Germinal center (tissue), 1 donor: ENCODE data around the gene PCGF1.
"Not testable (repeated sequence)": the region's sequence is repeated elsewhere in the genome, so short reads cannot be mapped to it uniquely, and the experiment has no call there.

Source experiments
- DNase-seq: peaks from one replicate; pipeline ENCODE4 v3.0.0; 2012; ENCODE audit warnings: mixed read lengths, low spot score

PCGF1 gene

DNA sequence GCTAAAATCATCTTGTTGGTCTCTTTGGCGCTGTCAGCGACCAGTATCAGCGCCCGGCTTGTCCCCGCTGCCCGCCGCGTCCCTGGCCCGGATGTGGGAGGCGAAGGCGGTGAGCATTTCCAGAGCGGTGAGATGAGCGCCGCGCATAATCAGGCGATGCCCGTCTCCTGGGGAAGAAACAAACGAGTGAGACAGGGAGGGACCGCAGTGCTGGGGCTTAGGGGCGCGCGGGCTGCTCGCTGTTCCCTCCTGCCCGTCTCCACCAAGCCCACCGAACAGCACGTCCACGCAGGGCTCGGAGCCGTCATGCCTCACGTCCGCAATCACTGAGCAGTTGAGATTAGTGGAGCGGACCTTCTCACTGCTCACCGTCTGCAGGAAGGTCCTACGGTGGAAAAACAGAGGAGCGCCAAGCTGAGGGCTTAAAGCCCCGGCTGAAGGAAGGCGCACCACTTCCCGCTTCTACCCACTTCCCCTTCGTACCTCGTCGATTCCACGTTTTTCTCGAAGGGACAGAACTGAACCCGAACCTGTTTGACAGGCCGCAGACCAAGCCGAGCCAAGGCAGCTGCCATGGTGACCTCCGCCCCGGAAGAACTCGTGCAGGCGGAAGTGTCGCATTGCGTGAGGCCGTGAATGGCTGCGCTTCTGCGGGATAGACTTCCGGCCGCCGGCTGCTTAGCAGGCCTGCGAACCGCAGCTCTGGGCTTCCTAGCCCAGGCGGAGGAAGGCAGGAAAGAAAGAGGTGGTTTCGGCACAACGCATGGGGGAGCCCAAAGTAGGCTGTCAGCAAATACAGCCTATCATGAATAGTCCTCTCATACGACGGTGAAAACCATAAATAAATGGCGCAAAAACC, 35.2 kb downstream of the PCGF1 start, which contains the start of gene MRPL53:
MRPL53 (minus strand) TSS at position 595 of the 859 bp plus-strand sequence; CDS start at position 575, 20 bp downstream.
- peak; percentile 78 for DNase-seq

DNA sequence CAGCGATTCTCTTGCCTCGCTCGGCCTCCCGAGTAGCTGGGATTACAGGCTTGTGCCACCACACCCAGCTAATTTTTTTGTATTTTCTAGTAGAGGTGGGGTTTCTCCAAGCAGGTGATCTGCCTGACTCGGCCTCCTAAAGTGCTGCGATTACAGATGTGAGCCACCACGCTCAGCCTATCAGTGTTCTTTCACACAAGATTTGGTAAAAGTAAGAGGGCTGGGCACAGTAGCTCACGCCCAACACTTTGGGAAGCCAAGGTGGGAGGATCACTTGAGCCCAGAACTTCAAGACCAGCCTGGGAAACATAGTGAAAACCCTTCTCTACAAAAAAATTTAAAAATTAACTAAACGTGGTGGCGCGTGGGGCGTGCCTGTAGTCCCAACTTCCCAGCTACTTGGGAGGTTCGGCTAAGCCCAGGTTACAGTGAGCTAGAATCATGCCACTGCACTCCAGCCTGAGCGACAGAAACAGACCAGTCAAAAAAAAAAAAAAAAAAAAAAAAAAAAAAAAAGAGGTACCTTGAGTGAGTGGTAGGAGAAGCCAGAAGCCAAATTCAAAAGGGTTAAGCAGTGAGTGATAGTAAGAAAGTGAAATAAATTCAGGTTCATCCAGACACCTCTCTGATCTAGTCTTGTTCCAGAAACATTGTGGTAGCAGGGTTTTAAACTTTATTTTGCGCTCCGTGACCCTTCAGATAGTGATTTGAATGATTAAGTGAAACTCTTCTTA, 36.0 kb downstream of the PCGF1 start:
- DNase-seq, result no peak

- DNase-seq, result not testable (repeated sequence)
Observed at GRCh38 chr2:74470742-74471141, 36.8 kb downstream of the PCGF1 start.

- DNase-seq, result no peak
Observed at GRCh38 chr2:74464406-74464805, 43.1 kb downstream of the PCGF1 start.

DNA sequence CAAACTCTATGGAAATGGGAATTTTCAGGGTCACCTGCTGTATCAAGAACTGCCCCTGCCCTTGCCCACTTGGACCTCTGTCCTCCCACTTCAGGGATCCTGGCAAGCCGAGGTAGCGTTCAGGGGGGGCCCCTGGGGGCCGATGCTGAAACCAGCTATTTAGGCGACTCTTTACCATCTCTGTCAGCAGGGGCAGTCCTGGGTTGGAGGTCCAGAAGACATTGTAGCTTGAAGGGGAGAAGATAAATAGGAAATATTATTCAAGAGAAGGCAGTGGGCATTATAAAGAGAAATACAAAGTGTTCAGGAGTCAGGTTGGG, 44.7 kb downstream of the PCGF1 start:
- no peak for DNase-seq

DNA sequence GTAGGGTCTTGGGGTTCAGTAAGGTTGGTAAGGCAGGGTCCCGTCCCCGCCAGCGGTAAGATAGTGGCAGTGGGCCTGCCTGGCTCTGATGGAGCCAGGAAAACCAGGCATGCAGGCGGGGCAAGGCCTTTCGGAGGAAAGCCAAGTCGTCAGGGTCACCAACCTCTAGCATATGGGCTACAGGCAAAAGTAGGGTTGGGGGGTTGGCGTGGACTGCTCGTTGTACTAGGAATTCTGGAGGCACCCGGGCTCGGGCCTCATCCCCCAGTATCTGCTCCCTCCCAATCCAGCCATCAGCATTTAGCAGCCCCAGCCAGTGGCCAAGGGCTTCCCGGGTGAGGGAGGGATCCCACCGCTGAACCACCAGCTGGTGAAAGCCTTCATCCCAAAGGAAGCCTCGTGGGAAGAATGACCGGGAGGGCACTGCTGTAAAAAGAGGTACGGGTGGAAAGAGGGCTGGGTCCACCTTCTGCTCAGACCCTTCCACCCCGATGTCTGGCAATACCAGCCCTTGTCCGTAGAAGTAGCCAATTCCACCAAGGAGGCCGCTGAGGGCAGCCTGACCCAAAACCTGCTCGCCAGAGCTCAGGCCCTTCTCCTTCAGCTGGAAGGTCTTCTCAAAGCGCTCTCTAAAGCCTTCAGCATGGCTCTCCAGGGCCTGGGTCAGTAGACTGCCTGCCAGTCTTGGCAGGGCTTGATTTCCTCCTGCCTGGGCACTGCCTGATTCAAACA, 45.3 kb downstream of the PCGF1 start:
- no peak for DNase-seq

- no peak for DNase-seq
Observed at GRCh38 chr2:74461187-74462053, 46.1 kb downstream of the PCGF1 start.

- DNase-seq, result not testable (repeated sequence)
Observed at GRCh38 chr2:74460187-74460586, 47.3 kb downstream of the PCGF1 start.

DNA sequence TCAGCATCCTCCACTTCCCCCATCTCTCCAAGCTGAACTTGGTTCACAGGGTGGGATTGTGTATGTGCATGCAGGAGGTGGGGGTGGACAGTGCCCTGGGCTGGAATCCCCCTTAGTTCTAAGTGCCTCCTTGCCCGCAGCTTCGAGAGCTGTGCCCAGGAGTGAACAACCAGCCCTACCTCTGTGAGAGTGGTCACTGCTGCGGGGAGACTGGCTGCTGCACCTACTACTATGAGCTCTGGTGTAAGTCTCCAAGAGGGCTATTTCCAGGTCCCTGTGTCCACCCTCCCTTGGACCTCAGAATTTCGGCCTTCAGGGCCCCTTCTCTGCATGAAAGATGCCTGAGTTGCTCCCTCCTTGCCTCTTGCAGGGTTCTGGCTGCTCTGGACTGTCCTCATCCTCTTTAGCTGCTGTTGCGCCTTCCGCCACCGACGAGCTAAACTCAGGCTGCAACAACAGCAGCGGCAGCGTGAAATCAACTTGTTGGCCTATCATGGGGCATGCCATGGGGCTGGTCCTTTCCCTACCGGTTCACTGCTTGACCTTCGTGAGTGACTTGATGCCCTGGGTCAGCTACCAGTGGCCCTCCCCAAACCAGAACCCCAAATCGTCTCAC, 47.9 kb downstream of the PCGF1 start:
- not testable (repeated sequence) for DNase-seq

DNA sequence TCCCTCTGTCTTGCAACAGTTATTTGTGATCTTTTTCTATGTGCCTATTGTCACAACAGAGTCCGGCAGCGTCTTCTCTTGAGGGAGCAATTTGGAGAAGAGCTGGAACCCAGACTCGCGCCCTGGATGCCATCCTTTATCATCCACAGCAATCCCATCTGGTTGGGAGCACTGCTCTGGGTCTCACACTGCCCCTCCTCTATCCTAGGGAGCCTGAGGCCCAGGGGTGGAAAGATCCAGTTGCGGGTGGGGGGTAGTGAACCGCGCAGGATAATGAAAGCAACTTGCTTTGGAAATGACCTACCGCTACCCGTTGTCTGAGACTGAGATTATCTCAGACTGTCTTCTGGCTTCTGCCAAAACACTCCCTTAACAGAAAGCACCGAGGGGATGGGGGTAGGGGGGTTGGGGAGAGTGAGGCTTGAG, 48.5 kb downstream of the PCGF1 start:
- DNase-seq, result no peak

- DNase-seq, result peak; percentile 98
Observed at GRCh38 chr2:74458132-74458937, 49.2 kb downstream of the PCGF1 start, which contains the start of gene WBP1. WBP1 (plus strand) TSS chr2:74458438; CDS start chr2:74458603, 165 bp downstream.

DNA sequence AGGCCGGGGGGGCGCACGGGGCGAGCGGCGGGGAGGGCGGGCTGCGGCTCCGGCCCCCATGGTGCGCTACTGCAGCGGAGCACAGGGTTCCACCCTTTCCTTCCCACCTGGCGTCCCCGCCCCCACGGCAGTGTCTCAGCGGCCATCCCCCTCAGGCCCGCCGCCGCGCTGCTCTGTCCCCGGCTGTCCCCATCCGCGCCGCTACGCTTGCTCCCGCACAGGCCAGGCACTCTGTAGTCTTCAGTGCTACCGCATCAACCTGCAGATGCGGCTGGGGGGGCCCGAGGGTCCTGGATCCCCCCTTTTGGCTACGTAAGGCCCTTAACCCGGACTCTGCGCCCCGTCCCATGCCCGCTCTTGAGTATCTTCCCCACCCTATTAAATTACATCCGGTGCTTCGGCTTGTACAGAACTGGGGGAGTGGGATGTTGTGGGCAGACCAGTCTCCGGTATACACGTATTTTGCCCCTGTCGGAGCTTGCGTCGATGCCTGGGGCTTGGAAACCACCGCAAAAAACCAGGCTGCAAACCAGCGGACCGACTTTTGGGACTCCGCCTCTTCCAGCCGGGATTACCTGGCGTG, 49.9 kb downstream of the PCGF1 start:
- peak; percentile 84 for DNase-seq

GRCh38 chr2:74457129-74457548, 50.4 kb downstream of the PCGF1 start:
- DNase-seq, result no peak
